Activated gamma-delta T cell (primary cell): ENCODE results near the gene NDUFB10.

Source experiments
- DNase-seq: peaks from one replicate; lab custom pipeline; 2025; lab: John Stamatoyannopoulos, UW

The NDUFB10 gene

GRCh38 chr16:2001456-2002355 is 42.4 kb downstream of the NDUFB10 start:
- no peak for DNase-seq

GRCh38 chr16:2002406-2003230 is 43.3 kb downstream of the NDUFB10 start:
- no peak for DNase-seq

GRCh38 chr16:2003231-2003826 is 44.0 kb downstream of the NDUFB10 start:
- DNase-seq = no peak

- peak; percentile 62 for DNase-seq
These were observed 44.7 kb downstream of the NDUFB10 start for GRCh38 chr16:2003827-2004641.

- no peak for DNase-seq
These were observed 45.6 kb downstream of the NDUFB10 start for GRCh38 chr16:2004795-2005517.

- DNase-seq = no peak
These were observed 46.3 kb downstream of the NDUFB10 start for GRCh38 chr16:2005646-2006045.

GRCh38 chr16:2006317-2006716 is 47.0 kb downstream of the NDUFB10 start:
- DNase-seq = no peak

- DNase-seq = no peak
These were observed 47.9 kb downstream of the NDUFB10 start for GRCh38 chr16:2007081-2007836.

- DNase-seq = no peak
These were observed 48.7 kb downstream of the NDUFB10 start for GRCh38 chr16:2008009-2008526.

GRCh38 chr16:2008631-2009163 is 49.4 kb downstream of the NDUFB10 start:
- no peak for DNase-seq

- no peak for DNase-seq
These were observed 49.9 kb downstream of the NDUFB10 start for GRCh38 chr16:2009164-2009711.

- DNase-seq = peak; percentile 69
These were observed 50.6 kb downstream of the NDUFB10 start, which contains the start of gene ZNF598 for GRCh38 chr16:2009791-2010510. ZNF598 (minus strand) TSS chr16:2009821.
